ENCODE results near the gene IQSEC3. TPM values are rescaled to one million over a fixed set of nuclear protein-coding genes. Genes with fewer than 3 reads are reported as not detected.

IQSEC3 gene
- total RNA-seq, 1 experiment from 2014 or later: 1.7 TPM

DNA sequence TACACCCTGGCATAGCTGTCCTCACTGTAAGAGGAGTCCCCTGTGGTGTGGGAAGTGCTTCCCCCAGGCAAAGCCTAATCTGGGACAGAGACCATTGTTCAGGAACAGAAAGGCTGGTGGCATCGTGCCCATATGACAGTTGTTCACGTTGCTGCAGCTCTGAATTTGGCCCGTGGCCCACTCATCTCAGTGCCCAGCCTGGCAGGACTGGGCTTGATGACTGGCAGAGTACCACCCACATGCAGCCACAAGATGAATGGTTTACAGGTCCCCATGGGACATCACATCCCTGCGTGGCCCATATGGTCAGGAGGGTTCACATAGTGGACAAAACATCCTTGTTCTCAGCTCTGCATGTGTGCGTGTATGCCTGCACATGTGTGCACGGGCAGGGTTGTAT, 17.5 kb downstream of the IQSEC3 start:
- ChIA-PET POLR2A (no interaction called here), CTCF (interaction anchor here (1.4 to 1.9 kb wide), 2 partner anchors 69 to 136 kb away, joined by 3 to 7 read pairs; no protein-coding TSS in a partner anchor)
- H3K27ac Mint-ChIP-seq: no peak overlapping the region
- H3K9me3 Mint-ChIP-seq: peaks cover under 1% of the 10 kb centered on the region
- H3K4me3 Mint-ChIP-seq: no peak overlapping the region
- H3K36me3 Mint-ChIP-seq: no peaks in the 10 kb centered on the region
- ATAC-seq: no peak
- no peak for DNase-seq (ENCODE audit: low spot score)
- peaks cover 16% of the 10 kb centered on the region for H3K27me3 Mint-ChIP-seq (ENCODE audit: low read depth)
- TF ChIP-seq, protein P1, sequence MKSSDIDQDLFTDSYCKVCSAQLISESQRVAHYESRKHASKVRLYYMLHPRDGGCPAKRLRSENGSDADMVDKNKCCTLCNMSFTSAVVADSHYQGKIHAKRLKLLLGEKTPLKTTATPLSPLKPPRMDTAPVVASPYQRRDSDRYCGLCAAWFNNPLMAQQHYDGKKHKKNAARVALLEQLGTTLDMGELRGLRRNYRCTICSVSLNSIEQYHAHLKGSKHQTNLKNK (CRISPR knock-in tag; IDR thresholded peaks at IDR 0.05): no peak
- TF ChIP-seq, protein P2, sequence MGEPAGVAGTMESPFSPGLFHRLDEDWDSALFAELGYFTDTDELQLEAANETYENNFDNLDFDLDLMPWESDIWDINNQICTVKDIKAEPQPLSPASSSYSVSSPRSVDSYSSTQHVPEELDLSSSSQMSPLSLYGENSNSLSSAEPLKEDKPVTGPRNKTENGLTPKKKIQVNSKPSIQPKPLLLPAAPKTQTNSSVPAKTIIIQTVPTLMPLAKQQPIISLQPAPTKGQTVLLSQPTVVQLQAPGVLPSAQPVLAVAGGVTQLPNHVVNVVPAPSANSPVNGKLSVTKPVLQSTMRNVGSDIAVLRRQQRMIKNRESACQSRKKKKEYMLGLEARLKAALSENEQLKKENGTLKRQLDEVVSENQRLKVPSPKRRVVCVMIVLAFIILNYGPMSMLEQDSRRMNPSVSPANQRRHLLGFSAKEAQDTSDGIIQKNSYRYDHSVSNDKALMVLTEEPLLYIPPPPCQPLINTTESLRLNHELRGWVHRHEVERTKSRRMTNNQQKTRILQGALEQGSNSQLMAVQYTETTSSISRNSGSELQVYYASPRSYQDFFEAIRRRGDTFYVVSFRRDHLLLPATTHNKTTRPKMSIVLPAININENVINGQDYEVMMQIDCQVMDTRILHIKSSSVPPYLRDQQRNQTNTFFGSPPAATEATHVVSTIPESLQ (CRISPR knock-in tag; IDR thresholded peaks at IDR 0.05): no peak
- TF ChIP-seq, protein P3, sequence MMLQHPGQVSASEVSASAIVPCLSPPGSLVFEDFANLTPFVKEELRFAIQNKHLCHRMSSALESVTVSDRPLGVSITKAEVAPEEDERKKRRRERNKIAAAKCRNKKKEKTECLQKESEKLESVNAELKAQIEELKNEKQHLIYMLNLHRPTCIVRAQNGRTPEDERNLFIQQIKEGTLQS (CRISPR knock-in tag; conservative IDR thresholded peaks at IDR 0.05): no peak
- TF ChIP-seq, protein P4, sequence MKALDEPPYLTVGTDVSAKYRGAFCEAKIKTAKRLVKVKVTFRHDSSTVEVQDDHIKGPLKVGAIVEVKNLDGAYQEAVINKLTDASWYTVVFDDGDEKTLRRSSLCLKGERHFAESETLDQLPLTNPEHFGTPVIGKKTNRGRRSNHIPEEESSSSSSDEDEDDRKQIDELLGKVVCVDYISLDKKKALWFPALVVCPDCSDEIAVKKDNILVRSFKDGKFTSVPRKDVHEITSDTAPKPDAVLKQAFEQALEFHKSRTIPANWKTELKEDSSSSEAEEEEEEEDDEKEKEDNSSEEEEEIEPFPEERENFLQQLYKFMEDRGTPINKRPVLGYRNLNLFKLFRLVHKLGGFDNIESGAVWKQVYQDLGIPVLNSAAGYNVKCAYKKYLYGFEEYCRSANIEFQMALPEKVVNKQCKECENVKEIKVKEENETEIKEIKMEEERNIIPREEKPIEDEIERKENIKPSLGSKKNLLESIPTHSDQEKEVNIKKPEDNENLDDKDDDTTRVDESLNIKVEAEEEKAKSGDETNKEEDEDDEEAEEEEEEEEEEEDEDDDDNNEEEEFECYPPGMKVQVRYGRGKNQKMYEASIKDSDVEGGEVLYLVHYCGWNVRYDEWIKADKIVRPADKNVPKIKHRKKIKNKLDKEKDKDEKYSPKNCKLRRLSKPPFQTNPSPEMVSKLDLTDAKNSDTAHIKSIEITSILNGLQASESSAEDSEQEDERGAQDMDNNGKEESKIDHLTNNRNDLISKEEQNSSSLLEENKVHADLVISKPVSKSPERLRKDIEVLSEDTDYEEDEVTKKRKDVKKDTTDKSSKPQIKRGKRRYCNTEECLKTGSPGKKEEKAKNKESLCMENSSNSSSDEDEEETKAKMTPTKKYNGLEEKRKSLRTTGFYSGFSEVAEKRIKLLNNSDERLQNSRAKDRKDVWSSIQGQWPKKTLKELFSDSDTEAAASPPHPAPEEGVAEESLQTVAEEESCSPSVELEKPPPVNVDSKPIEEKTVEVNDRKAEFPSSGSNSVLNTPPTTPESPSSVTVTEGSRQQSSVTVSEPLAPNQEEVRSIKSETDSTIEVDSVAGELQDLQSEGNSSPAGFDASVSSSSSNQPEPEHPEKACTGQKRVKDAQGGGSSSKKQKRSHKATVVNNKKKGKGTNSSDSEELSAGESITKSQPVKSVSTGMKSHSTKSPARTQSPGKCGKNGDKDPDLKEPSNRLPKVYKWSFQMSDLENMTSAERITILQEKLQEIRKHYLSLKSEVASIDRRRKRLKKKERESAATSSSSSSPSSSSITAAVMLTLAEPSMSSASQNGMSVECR (CRISPR knock-in tag; IDR thresholded peaks at IDR 0.05; ENCODE audit: borderline replicate concordance): no peak
- TF ChIP-seq EMX1 (CRISPR knock-in tag; IDR thresholded peaks at IDR 0.05) (no peak), PRRX2 (CRISPR knock-in tag; IDR thresholded peaks at IDR 0.05) (no peak), ATF1 (CRISPR knock-in tag; IDR thresholded peaks at IDR 0.05) (no peak), NR3C1 (CRISPR knock-in tag; conservative IDR thresholded peaks at IDR 0.05; ENCODE audit: low read depth) (no peak), ZNF396 (CRISPR knock-in tag; IDR thresholded peaks at IDR 0.05; ENCODE audit: borderline replicate concordance) (no peak), SP1 (CRISPR knock-in tag; conservative IDR thresholded peaks at IDR 0.05) (no peak), ELF4 (CRISPR knock-in tag; IDR thresholded peaks at IDR 0.05; ENCODE audit: low read depth) (no peak), RELA (CRISPR knock-in tag; IDR thresholded peaks at IDR 0.05; ENCODE audit: borderline replicate concordance) (no peak), SOX15 (CRISPR knock-in tag; IDR thresholded peaks at IDR 0.05) (no peak), CREM (CRISPR knock-in tag; IDR thresholded peaks at IDR 0.05) (no peak), JAZF1 (CRISPR knock-in tag; IDR thresholded peaks at IDR 0.05) (no peak)
- TF ChIP-seq, protein P5, sequence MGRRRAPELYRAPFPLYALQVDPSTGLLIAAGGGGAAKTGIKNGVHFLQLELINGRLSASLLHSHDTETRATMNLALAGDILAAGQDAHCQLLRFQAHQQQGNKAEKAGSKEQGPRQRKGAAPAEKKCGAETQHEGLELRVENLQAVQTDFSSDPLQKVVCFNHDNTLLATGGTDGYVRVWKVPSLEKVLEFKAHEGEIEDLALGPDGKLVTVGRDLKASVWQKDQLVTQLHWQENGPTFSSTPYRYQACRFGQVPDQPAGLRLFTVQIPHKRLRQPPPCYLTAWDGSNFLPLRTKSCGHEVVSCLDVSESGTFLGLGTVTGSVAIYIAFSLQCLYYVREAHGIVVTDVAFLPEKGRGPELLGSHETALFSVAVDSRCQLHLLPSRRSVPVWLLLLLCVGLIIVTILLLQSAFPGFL (CRISPR knock-in tag; IDR thresholded peaks at IDR 0.05; ENCODE audit: borderline replicate concordance): no peak
- TF ChIP-seq, protein P6, sequence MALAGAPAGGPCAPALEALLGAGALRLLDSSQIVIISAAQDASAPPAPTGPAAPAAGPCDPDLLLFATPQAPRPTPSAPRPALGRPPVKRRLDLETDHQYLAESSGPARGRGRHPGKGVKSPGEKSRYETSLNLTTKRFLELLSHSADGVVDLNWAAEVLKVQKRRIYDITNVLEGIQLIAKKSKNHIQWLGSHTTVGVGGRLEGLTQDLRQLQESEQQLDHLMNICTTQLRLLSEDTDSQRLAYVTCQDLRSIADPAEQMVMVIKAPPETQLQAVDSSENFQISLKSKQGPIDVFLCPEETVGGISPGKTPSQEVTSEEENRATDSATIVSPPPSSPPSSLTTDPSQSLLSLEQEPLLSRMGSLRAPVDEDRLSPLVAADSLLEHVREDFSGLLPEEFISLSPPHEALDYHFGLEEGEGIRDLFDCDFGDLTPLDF (CRISPR knock-in tag; IDR thresholded peaks at IDR 0.05): no peak
- H3K4me1 Mint-ChIP-seq: peaks cover 6% of the 10 kb centered on the region
